ENCODE results near the gene GUCY2C. TPM values are rescaled to one million over a fixed set of nuclear protein-coding genes. Genes with fewer than 3 reads are reported as not detected.

GUCY2C gene
- total and polyA plus RNA-seq, 9 donors, result 0.36 TPM; not detected in 8

- Histone ChIP-seq H3K4me3 (no peak overlapping the region), H3K4me1 (ENCODE audit: insufficient read depth) (no peaks in the 10 kb centered on the region), H3K9me3 (no peaks in the 10 kb centered on the region), H3K27me3 (no peaks in the 10 kb centered on the region), H3K27ac (no peak overlapping the region), H3K36me3 (no peaks in the 10 kb centered on the region)
- no peak for TF ChIP-seq POLR2A (IDR thresholded peaks at IDR 0.05)
- no peak for TF ChIP-seq EP300 (IDR thresholded peaks at IDR 0.05)
- DNase-seq, result no peak
- 89 to 91% (median 89%) methylated on average over 23 of the region's 23 CpGs for WGBS, 3 donors
- intact Hi-C loops (cut with DNase I), result no loop called here
These were observed 30.7 kb downstream of the GUCY2C start for GRCh38 chr12:14665354-14666348.

DNA sequence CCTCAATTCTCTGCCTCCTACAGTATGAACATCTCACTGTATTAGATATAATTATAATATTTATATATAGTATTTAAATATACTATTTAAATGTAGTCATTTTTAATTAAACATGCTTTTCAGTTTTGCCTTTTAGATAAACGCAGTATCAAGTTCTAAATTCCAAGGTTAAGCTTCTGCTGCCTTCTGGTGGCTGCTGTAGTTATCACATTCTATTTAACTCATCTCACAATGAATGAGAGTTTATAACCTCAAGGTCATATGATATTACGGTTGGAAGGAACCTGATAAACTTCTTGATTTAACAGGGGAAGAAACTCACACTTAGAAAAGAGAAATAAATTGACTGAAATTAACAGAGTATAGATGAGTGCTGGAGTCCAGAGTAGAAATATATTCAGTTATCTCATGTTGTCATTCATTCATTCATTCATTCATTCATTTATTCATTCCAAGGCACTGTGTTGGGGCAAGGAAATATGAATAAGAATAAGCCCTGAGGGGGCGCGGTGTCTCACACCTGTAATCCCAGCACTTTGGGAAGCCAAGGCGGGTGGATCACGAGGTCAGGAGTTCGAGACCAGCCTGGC is 31.9 kb downstream of the GUCY2C start:
- Histone ChIP-seq H3K27me3 (no peaks in the 10 kb centered on the region), H3K4me3 (no peak overlapping the region), H3K4me1 (ENCODE audit: insufficient read depth) (no peaks in the 10 kb centered on the region), H3K36me3 (no peaks in the 10 kb centered on the region), H3K9me3 (no peaks in the 10 kb centered on the region), H3K27ac (no peak overlapping the region)
- TF ChIP-seq, protein P1, sequence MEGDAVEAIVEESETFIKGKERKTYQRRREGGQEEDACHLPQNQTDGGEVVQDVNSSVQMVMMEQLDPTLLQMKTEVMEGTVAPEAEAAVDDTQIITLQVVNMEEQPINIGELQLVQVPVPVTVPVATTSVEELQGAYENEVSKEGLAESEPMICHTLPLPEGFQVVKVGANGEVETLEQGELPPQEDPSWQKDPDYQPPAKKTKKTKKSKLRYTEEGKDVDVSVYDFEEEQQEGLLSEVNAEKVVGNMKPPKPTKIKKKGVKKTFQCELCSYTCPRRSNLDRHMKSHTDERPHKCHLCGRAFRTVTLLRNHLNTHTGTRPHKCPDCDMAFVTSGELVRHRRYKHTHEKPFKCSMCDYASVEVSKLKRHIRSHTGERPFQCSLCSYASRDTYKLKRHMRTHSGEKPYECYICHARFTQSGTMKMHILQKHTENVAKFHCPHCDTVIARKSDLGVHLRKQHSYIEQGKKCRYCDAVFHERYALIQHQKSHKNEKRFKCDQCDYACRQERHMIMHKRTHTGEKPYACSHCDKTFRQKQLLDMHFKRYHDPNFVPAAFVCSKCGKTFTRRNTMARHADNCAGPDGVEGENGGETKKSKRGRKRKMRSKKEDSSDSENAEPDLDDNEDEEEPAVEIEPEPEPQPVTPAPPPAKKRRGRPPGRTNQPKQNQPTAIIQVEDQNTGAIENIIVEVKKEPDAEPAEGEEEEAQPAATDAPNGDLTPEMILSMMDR (IDR thresholded peaks at IDR 0.05), result peak in 2 of 3 donors; percentile 40 to 50
- no peak for TF ChIP-seq POLR2A (IDR thresholded peaks at IDR 0.05)
- intact Hi-C loops (cut with DNase I), result loop anchor here in 2 of 4 donors (5.0 kb wide), 1 partner anchor 427 kb away; no protein-coding TSS in a partner anchor
- peak in 1 of 5 donors; percentile 23 for DNase-seq
- WGBS, 3 donors, result 65 to 70% (median 67%) methylated on average over 7 of the region's 7 CpGs

GRCh38 chr12:14663002-14663401 is 33.4 kb downstream of the GUCY2C start:
- Histone ChIP-seq H3K9me3 (no peaks in the 10 kb centered on the region), H3K27ac (no peak overlapping the region)
- no peak for DNase-seq

DNA sequence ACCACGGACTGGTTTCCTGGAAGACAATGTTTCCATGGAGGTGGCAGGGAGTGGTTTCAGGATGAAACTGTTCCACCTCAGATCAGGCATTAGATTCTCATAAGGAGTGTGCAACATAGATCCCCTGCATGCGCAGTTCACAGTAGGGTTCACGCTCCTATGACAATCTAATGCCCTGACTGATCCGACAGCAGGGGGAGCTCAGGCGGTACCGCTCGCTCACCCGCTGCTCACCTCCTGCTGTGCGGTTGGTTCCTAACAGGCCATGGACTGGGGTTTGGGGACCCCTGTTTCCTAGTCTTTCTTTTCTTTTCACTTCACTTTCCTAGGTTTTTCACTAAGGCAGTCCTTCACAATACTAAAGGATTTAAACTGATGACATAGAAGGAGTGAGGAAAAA is 39.6 kb downstream of the GUCY2C start:
- intact Hi-C loops (cut with DNase I), result no loop called here
- WGBS, 3 donors, result 91 to 93% (median 93%) methylated on average over 9 of the region's 9 CpGs
- no peak overlapping the region for H3K4me3 ChIP-seq

More at GRCh38 chr12:14663002-14663401, 33.4 kb downstream of the GUCY2C start:
- TF ChIP-seq POLR2A (IDR thresholded peaks at IDR 0.05) (no peak), EP300 (IDR thresholded peaks at IDR 0.05) (no peak)
- TF ChIP-seq, protein P1 (IDR thresholded peaks at IDR 0.05), result no peak
- H3K4me1 ChIP-seq (ENCODE audit: insufficient read depth), result no peaks in the 10 kb centered on the region
- H3K27me3 ChIP-seq, result no peaks in the 10 kb centered on the region
- H3K36me3 ChIP-seq, result no peaks in the 10 kb centered on the region
- WGBS, 3 donors, result 96 to 97% (median 96%) methylated on average over 5 of the region's 5 CpGs
- no peak overlapping the region for H3K4me3 ChIP-seq
- intact Hi-C loops (cut with DNase I), result loop anchor here in 2 of 4 donors (5.0 kb wide), 1 partner anchor 426 kb away; no protein-coding TSS in a partner anchor

More for the DNA sequence above, 39.6 kb downstream of the GUCY2C start:
- H3K9me3 ChIP-seq, result no peaks in the 10 kb centered on the region
- H3K27me3 ChIP-seq, result no peaks in the 10 kb centered on the region
- H3K36me3 ChIP-seq, result no peaks in the 10 kb centered on the region
- TF ChIP-seq EP300 (IDR thresholded peaks at IDR 0.05) (no peak), POLR2A (IDR thresholded peaks at IDR 0.05) (no peak)
- TF ChIP-seq, protein P1 (IDR thresholded peaks at IDR 0.05), result no peak
- no peaks in the 10 kb centered on the region for H3K4me1 ChIP-seq (ENCODE audit: insufficient read depth)
- H3K27ac ChIP-seq, result no peak overlapping the region
- no peak for DNase-seq

Measured in ovary (tissue), 9 donors.